RKO (cell line): Measurements from ENCODE around the gene TNNT2.

Experiments
- DNase-seq: peaks from one replicate; pipeline ENCODE4 v3.0.0-alpha.2; 2016; ENCODE audit warnings: low spot score

TNNT2 gene

DNA sequence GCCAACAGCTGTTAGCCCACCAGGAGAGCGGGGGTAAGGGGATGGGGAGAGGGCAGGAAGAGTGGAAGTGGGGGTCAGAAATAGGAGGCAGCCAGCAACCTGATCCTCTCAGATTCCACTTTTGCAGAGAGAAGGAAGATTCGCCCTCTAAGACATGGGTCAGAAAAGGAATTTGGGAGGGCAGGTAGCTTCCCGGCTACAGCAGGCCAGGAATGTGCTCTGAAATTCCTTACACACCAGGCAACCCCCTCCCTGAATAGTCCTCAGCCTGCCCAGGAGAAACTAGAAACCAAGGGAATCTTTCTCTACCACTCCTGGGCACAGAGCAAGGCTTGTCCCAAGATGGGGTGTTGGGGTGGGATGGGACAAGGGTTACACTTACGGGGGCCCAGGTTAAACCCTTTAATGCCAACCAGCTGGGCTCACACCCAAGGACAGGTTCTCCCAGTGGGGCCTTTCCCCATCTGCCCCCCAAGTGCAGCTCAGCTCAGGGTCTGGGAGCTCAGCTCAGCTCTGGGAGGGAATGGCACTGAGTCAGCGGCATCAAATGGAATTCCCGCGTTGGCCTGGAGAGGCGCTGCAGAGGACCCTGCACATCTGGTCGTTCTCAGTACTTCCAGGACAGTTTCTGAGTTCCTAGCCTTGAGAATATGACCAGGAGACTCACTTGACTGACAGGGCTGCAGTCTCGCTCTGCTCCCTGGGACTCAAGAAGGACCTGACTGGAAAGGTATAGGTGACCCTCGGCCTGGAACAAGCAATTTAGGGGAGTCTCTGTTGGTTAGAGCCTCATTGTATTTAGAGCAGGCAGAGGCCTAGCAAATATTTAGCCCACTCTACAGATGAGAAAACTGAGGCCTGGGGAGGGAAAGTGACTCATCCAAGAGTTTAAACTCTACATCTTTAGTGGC, 761 bp downstream of the TNNT2 start:
- peak; percentile 35 for DNase-seq

GRCh38 chr1:201376107-201376463, 1.4 kb downstream of the TNNT2 start:
- DNase-seq = no peak

- DNase-seq = no peak
Observed at GRCh38 chr1:201375169-201375568, 2.3 kb downstream of the TNNT2 start.

GRCh38 chr1:201374364-201374763, 3.1 kb downstream of the TNNT2 start:
- no peak for DNase-seq

GRCh38 chr1:201371792-201372191, 5.7 kb downstream of the TNNT2 start:
- DNase-seq = no peak

- no peak for DNase-seq
Observed at GRCh38 chr1:201371276-201371675, 6.2 kb downstream of the TNNT2 start.

- no peak for DNase-seq
Observed at GRCh38 chr1:201370500-201370899, 7.0 kb downstream of the TNNT2 start.

DNA sequence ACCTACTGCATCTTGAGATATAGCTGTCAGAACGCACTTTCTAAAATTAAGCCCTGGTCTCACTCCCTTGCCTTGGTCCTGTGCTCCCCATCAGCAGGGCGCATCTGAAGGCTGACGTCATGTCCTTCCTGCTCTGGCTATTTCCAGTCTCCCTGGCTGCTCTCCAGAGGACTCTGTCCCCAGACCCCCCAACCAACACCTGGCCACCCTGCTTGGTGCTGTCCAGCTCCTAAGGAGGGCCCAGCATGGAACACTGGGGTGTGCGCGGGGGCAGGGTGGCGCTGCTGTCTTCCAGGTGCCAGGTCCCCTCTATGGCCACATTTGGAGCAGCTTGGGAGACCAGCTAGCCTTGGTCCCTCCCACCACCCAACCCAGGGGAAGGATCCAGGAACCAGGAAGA, 8.3 kb downstream of the TNNT2 start:
- DNase-seq = no peak

DNA sequence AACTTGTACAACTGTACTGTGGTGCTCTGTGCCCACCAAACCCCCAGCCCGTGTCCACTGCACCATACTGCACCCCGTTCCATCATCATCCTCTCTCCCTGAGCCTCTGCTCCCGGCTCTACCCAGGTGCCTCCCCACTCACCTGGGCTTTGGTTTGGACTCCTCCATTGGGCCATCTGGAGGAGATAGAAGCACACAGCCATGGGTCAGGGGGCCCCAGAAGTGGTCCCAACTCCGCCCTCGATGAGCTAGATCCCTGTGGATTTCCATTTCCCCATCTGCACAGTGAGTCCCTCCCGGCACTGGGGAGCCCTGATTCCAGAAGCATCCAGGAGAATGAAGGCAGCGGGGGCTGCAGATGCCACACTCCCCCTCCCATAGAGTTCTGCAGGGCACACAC, 10.8 kb downstream of the TNNT2 start:
- DNase-seq = no peak

- no peak for DNase-seq
Observed at GRCh38 chr1:201365251-201365650, 12.2 kb downstream of the TNNT2 start.

DNA sequence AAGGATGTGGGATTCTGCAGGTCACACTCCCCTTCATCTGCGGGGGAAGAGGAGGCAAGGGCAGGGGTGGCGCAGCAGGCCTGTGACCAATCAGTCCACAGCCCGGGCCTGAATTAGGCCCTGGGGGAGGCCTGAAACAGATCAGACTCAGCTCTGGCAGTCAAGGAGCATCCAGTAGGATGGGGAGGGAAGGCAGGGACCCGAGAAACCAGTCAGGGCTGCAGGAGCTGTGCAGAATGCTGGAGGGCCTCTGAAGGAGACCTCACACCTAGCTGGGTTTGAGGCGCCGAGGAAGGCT, 12.7 kb downstream of the TNNT2 start:
- no peak for DNase-seq

DNA sequence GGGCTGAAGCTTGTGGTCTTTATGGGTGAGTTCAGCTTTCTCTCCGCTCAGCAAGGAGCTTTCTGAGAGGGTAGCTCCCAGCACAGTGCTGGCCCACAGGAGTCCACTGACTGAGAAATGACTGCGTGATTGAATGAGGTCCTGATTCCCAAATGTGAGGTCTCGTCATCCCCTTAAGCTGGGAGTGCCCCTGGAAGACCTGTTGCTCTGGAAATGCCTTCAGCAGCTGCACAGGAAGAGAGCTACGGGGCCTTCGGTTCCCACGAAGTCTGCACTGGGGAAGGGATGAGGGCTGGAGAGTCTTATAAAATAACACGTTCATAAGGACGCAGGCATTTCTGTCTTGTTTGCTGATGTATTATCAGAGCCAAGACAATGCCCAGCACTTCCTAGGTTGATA, 14.0 kb downstream of the TNNT2 start:
- no peak for DNase-seq

DNA sequence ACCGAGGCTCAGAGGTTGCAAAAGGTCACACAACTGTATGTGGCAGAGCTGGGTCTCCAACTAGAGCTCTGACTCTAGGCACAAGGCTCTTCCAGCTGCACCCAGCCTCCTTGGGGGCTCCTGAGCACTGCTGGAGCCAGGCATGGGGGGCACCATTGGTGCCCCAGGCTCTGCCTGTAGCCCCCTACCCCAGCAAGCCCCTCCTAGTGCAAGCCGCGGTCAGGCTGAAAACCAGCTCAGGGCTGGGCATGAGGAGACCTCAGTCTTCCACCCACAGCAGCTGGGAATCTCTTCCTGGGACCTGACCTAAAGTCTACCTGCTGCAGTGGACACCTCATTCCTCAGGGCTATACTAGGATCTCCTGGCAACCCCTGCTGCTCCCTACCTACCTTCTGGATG, 14.6 kb downstream of the TNNT2 start:
- DNase-seq = no peak

DNA sequence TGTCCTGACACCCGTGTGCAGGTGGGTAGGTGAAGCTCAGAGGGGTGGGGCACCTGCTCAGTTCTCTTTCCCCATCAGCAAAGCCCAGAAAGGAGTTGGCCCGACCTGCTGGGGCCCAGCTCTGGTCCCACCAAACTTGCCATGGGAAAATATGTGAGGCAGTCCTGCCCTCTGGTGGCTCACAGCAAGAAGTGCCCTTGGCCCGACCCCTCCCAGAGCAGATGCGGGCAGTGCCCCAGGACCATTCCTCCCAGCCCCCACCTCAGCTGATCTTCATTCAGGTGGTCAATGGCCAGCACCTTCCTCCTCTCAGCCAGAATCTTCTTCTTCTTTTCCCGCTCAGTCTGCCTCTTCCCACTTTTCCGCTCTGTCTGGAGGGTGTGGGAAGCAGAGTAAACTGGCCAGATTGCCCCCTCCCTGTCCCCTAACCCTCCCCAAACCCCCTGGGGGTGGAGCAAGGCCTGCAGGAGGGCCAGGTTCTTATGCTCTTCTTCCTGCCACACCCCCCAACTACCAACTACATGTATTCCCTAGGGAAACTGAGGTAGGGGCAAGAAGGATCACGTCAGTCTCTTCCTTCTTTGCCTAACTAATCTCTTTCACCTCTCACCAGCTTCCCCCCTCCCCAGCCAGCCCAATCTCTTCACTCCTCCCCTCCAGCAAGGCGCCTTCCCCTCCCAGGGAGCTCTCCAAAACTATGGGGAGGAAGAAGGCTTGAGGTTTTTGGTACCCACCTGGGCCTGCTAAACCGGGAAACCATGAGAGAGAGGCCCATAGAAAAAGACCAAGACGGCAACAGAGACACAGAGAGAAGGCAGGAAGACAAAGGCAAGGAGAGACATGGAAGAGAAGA, 15.6 kb downstream of the TNNT2 start:
- peak; percentile 54 for DNase-seq

DNA sequence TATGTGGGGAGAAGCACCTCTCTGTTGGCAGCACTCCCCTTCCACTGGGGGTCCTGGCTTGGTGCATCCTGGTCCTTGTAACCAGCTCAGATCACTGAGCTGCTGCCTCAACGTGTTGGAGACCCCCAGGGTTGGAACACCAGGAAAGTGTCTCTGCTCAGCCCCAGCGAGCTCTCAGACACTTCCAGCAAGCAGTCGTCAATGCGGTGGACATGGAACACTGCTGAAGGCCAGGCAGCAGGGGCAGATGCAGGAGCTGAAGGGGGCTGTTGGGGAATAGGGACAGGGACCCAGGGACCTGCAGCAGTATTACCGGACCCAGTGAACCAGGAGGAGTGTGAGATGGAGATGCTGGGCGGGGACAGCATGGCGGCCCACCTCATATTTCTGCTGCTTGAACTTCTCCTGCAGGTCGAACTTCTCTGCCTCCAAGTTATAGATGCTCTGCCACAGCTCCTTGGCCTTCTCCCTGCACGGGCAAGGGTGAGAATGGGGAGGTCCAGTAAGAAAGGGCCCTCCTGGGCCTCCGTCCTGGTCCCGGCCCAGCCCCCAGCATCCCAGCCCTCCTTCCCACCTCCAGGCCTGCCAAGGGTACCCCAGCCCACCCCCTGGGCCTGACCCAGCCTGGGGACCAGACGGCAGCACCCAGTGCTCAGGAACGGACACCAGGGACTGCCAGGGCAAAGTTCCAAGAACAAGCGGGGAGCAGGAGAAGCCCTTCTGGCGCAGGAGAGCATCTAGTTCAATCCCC, 16.4 kb downstream of the TNNT2 start:
- no peak for DNase-seq

DNA sequence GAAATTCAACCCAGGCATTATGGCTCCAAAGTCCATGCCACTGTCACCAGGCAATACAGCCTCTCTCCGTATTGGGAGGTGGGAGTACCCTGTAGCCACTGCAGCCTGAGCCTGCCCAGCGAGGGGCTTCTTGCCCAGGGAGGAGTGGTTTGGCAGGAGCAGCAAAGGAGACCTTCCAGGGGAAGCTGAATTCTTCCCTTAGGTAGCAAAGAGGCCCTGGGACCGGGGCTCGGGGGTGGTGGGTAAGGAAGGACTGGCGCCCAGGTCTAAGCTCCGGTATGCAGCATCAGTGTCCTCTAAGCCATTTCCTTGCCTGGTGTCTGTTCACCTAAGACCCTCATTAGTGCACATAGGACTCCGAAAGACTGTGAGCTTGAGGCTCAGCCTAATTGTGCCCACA, 17.0 kb downstream of the TNNT2 start:
- DNase-seq = no peak

GRCh38 chr1:201359873-201360210, 17.6 kb downstream of the TNNT2 start:
- no peak for DNase-seq

- no peak for DNase-seq
Observed at GRCh38 chr1:201359031-201359872, 18.2 kb downstream of the TNNT2 start.

GRCh38 chr1:201358596-201358995, 18.9 kb downstream of the TNNT2 start:
- DNase-seq = no peak

GRCh38 chr1:201357636-201358348, 19.7 kb downstream of the TNNT2 start:
- DNase-seq = no peak

DNA sequence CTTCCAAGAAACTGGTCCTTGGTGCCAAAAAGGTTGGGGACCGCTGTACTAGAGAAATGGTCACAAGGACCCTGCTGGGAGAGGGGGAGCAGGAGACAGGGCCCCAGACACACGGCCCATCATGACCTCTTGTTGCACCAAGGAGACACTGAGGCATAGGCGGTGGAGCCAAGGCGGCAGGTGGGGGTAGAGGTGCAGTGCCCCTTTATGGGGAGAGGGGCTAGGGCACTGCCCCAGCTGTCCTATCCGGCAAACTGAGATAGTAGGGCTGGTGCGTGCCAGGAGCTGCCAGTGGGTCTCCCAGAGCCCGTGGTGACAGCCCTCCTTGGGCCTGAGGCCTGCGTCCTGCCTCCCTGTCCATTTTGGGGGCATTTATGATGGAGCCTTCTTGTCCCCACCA, 20.3 kb downstream of the TNNT2 start:
- no peak for DNase-seq
